ENCODE data around the gene ADCY5. TPM values are rescaled to one million over a fixed set of nuclear protein-coding genes. Genes with fewer than 3 reads are reported as not detected.

ADCY5 gene
- total and polyA plus RNA-seq, 5 donors, result 90.4 to 220 (median 205) TPM

GRCh38 chr3:123332124-123332641 lies 116.7 kb downstream of the ADCY5 start:
- DNase-seq (peak in 2 of 3 donors; percentile 36 to 60), ATAC-seq (peak in 1 of 2 donors; percentile 1)
- no peak overlapping the region for H3K4me3 ChIP-seq (ENCODE audit: low read length)
- H3K27ac ChIP-seq (ENCODE audit: low read length), result peak overlapping the region; percentile 85
- WGBS, result 70% methylated on average over 15 of the region's 15 CpGs
- peaks cover 5% of the 10 kb centered on the region for H3K4me1 ChIP-seq (ENCODE audit: control insufficient read depth, insufficient read depth, low read length)
- H3K9me3 ChIP-seq (ENCODE audit: control insufficient read depth, low read length), result no peaks in the 10 kb centered on the region
- intact Hi-C loops (cut with DNase I), result loop anchor here in 3 of 4 donors (5.0 to 10.0 kb wide), 3 partner anchors 113 to 230 kb away; partner anchors contain the start of gene ADCY5 (in 2 of the 3)
- H3K27me3 ChIP-seq (ENCODE audit: control insufficient read depth, insufficient read depth), result no peaks in the 10 kb centered on the region

GRCh38 chr3:123331651-123332050 lies 117.2 kb downstream of the ADCY5 start:
- Histone ChIP-seq H3K9me3 (ENCODE audit: control insufficient read depth, low read length) (no peaks in the 10 kb centered on the region), H3K27ac (ENCODE audit: low read length) (peak overlapping the region; percentile 85), H3K4me1 (ENCODE audit: control insufficient read depth, insufficient read depth, low read length) (peaks cover 5% of the 10 kb centered on the region), H3K27me3 (ENCODE audit: control insufficient read depth, insufficient read depth) (no peaks in the 10 kb centered on the region), H3K4me3 (ENCODE audit: low read length) (no peak overlapping the region)
- intact Hi-C loops (cut with DNase I), result loop anchor here in 3 of 4 donors (5.0 to 10.0 kb wide), 3 partner anchors 113 to 231 kb away; partner anchors contain the start of gene ADCY5 (in 2 of the 3)
- WGBS, result 78% methylated on average over 9 of the region's 9 CpGs
- DNase-seq (peak in 2 of 3 donors; percentile 22 to 35), ATAC-seq (no peak)

- H3K9me3 ChIP-seq (ENCODE audit: control insufficient read depth, low read length), result no peaks in the 10 kb centered on the region
- DNase-seq, result peak in 2 of 3 donors; percentile 75 to 85
- no peaks in the 10 kb centered on the region for H3K27me3 ChIP-seq (ENCODE audit: control insufficient read depth, insufficient read depth)
- no peak overlapping the region for H3K4me3 ChIP-seq (ENCODE audit: low read length)
- peak; percentile 76 to 81 for ATAC-seq
- H3K4me1 ChIP-seq (ENCODE audit: control insufficient read depth, insufficient read depth, low read length), result peaks cover 5% of the 10 kb centered on the region
- peak overlapping the region; percentile 85 for H3K27ac ChIP-seq (ENCODE audit: low read length)
- intact Hi-C loops (cut with DNase I), result loop anchor here in 3 of 4 donors (5.0 to 10.0 kb wide), 3 partner anchors 114 to 231 kb away; partner anchors contain the start of gene ADCY5 (in 2 of the 3)
- 30% methylated on average over 8 of the region's 8 CpGs for WGBS
Observed at GRCh38 chr3:123331006-123331405, 117.9 kb downstream of the ADCY5 start.

- no peaks in the 10 kb centered on the region for H3K27me3 ChIP-seq (ENCODE audit: control insufficient read depth, insufficient read depth)
- peak; percentile 56 for ATAC-seq
- H3K4me1 ChIP-seq (ENCODE audit: control insufficient read depth, insufficient read depth, low read length), result peaks cover 5% of the 10 kb centered on the region
- intact Hi-C loops (cut with DNase I), result loop anchor here in 3 of 4 donors (5.0 to 10.0 kb wide), 3 partner anchors 114 to 232 kb away; partner anchors contain the start of gene ADCY5 (in 2 of the 3)
- no peak overlapping the region for H3K4me3 ChIP-seq (ENCODE audit: low read length)
- peak overlapping the region; percentile 33 for H3K27ac ChIP-seq (ENCODE audit: low read length)
- no peaks in the 10 kb centered on the region for H3K9me3 ChIP-seq (ENCODE audit: control insufficient read depth, low read length)
- peak in 2 of 3 donors; percentile 74 to 75 for DNase-seq
- WGBS, result 44% methylated on average over 15 of the region's 15 CpGs
Observed at GRCh38 chr3:123330441-123330991, 118.4 kb downstream of the ADCY5 start.

- H3K27me3 ChIP-seq (ENCODE audit: control insufficient read depth, insufficient read depth), result no peaks in the 10 kb centered on the region
- intact Hi-C loops (cut with DNase I), result loop anchor here (2.0 to 10.0 kb wide), 8 partner anchors 115 to 233 kb away; partner anchors contain the start of gene ADCY5 (in 3 of the 4)
- DNase-seq (peak in 2 of 3 donors; percentile 37 to 43), ATAC-seq (no peak)
- H3K4me3 ChIP-seq (ENCODE audit: low read length), result no peak overlapping the region
- no peaks in the 10 kb centered on the region for H3K9me3 ChIP-seq (ENCODE audit: control insufficient read depth, low read length)
- 40% methylated on average over 10 of the region's 10 CpGs for WGBS
- peak overlapping the region; percentile 33 for H3K27ac ChIP-seq (ENCODE audit: low read length)
- H3K4me1 ChIP-seq (ENCODE audit: control insufficient read depth, insufficient read depth, low read length), result peaks cover 5% of the 10 kb centered on the region
Observed at GRCh38 chr3:123329636-123330340, 119.1 kb downstream of the ADCY5 start.

GRCh38 chr3:123328851-123329635 lies 119.8 kb downstream of the ADCY5 start:
- intact Hi-C loops (cut with DNase I), result loop anchor here (2.0 to 10.0 kb wide), 7 partner anchors 118 to 233 kb away; partner anchors contain the start of gene ADCY5 (in 1 of the 4)
- peaks cover 5% of the 10 kb centered on the region for H3K4me1 ChIP-seq (ENCODE audit: control insufficient read depth, insufficient read depth, low read length)

GRCh38 chr3:123327956-123328850 lies 120.7 kb downstream of the ADCY5 start:
- peak overlapping the region; percentile 10 for H3K27ac ChIP-seq (ENCODE audit: low read length)
- 64% methylated on average over 25 of the region's 25 CpGs for WGBS
- peaks cover 5% of the 10 kb centered on the region for H3K4me1 ChIP-seq (ENCODE audit: control insufficient read depth, insufficient read depth, low read length)
- intact Hi-C loops (cut with DNase I), result loop anchor here (2.0 to 10.0 kb wide), 7 partner anchors 119 to 234 kb away; partner anchors contain the start of gene ADCY5 (in 1 of the 4)
- H3K27me3 ChIP-seq (ENCODE audit: control insufficient read depth, insufficient read depth), result no peaks in the 10 kb centered on the region
- ATAC-seq (no peak), DNase-seq (peak in 2 of 3 donors; percentile 48 to 50)
- no peaks in the 10 kb centered on the region for H3K9me3 ChIP-seq (ENCODE audit: control insufficient read depth, low read length)
- no peak overlapping the region for H3K4me3 ChIP-seq (ENCODE audit: low read length)

More at GRCh38 chr3:123328851-123329635, 119.8 kb downstream of the ADCY5 start:
- H3K27me3 ChIP-seq (ENCODE audit: control insufficient read depth, insufficient read depth), result no peaks in the 10 kb centered on the region
- H3K9me3 ChIP-seq (ENCODE audit: control insufficient read depth, low read length), result no peaks in the 10 kb centered on the region
- DNase-seq, result peak; percentile 71 to 92 (median 92)
- H3K4me3 ChIP-seq (ENCODE audit: low read length), result no peak overlapping the region
- 15% methylated on average over 13 of the region's 13 CpGs for WGBS
- peak; percentile 58 to 63 for ATAC-seq
- H3K27ac ChIP-seq (ENCODE audit: low read length), result peak overlapping the region; percentile 33

GRCh38 chr3:123327480-123327879 lies 121.4 kb downstream of the ADCY5 start:
- 80% methylated on average over 12 of the region's 12 CpGs for WGBS
- intact Hi-C loops (cut with DNase I), result loop anchor here (5.0 to 10.0 kb wide), 5 partner anchors 120 to 235 kb away; partner anchors contain the start of gene ADCY5 (in 1 of the 4)
- no peak overlapping the region for H3K27ac ChIP-seq (ENCODE audit: low read length)
- no peak overlapping the region for H3K4me3 ChIP-seq (ENCODE audit: low read length)
- H3K27me3 ChIP-seq (ENCODE audit: control insufficient read depth, insufficient read depth), result no peaks in the 10 kb centered on the region
- H3K4me1 ChIP-seq (ENCODE audit: control insufficient read depth, insufficient read depth, low read length), result peaks cover 5% of the 10 kb centered on the region
- DNase-seq, result peak in 1 of 3 donors; percentile 16
- no peaks in the 10 kb centered on the region for H3K9me3 ChIP-seq (ENCODE audit: control insufficient read depth, low read length)
- no peak for ATAC-seq

GRCh38 chr3:123326531-123326930 lies 122.4 kb downstream of the ADCY5 start:
- DNase-seq (peak in 1 of 3 donors; percentile 24), ATAC-seq (no peak)
- WGBS, result 60% methylated on average over 6 of the region's 6 CpGs
- Histone ChIP-seq H3K9me3 (ENCODE audit: control insufficient read depth, low read length) (no peaks in the 10 kb centered on the region), H3K27ac (ENCODE audit: low read length) (peak overlapping the region; percentile 30), H3K27me3 (ENCODE audit: control insufficient read depth, insufficient read depth) (no peaks in the 10 kb centered on the region), H3K4me3 (ENCODE audit: low read length) (no peak overlapping the region), H3K4me1 (ENCODE audit: control insufficient read depth, insufficient read depth, low read length) (peaks cover 2% of the 10 kb centered on the region)
- intact Hi-C loops (cut with DNase I), result loop anchor here (5.0 to 10.0 kb wide), 5 partner anchors 121 to 236 kb away; partner anchors contain the start of gene ADCY5 (in 1 of the 4)
